Kidney (tissue), 14 donors: Measurements from ENCODE around the gene UPK1A. TPM values are rescaled to one million over a fixed set of nuclear protein-coding genes. Genes with fewer than 3 reads are reported as not detected.
"Not testable (repeated sequence)": the region's sequence is repeated elsewhere in the genome, so short reads cannot be mapped to it uniquely, and the experiment has no call there.

Experiments
- DNase-seq, 5 donors: peaks; one replicate each; pipeline ENCODE4 v3.0.0-alpha.2; 2013 to 2020
- FAIRE-seq: peaks from 2 replicates; lab custom pipeline; 2012; peaks lifted over from hg19 to GRCh38; lab: Jason Lieb, UNC
- H3K27ac ChIP-seq, 2 donors: one replicate each; pipeline ENCODE4 v1.7.0; 2013; ENCODE audit warnings: low read depth in 2 of 2, low read length in 2 of 2, inconsistent platforms in 1 of 2
- H3K27me3 ChIP-seq: one replicate; pipeline ENCODE4 v1.7.1; 2013; ENCODE audit warnings: low read length, inconsistent platforms; ENCODE audit not compliant: control insufficient read depth, insufficient read depth
- H3K36me3 ChIP-seq, 3 donors: one replicate each; pipeline versions ENCODE4 v1.7.0 to v1.7.1; 2013; ENCODE audit warnings: low read length in 3 of 3, control low read depth in 1 of 3, inconsistent platforms in 1 of 3; ENCODE audit not compliant: insufficient read depth in 3 of 3, control insufficient read depth in 2 of 3
- H3K4me1 ChIP-seq, 3 donors: one replicate each; pipeline versions ENCODE4 v1.7.0 to v1.7.1; 2013; ENCODE audit warnings: low read length in 3 of 3, inconsistent platforms in 1 of 3, low read depth in 1 of 3; ENCODE audit not compliant: control insufficient read depth in 2 of 3, insufficient read depth in 2 of 3
- H3K4me3 ChIP-seq, 3 donors: one replicate each; pipeline versions ENCODE4 v1.7.0 to v1.8.1; 2013; ENCODE audit warnings: low read length in 3 of 3, control low read depth in 1 of 3, inconsistent platforms in 1 of 3
- H3K9ac ChIP-seq, 3 donors: one replicate each; pipeline versions ENCODE4 v1.7.0 to v1.7.1; 2013; ENCODE audit warnings: low read length in 3 of 3, control low read depth in 1 of 3, inconsistent platforms in 1 of 3
- H3K9me3 ChIP-seq, 3 donors: one replicate each; pipeline versions ENCODE4 v1.7.0 to v1.7.1; 2013; ENCODE audit warnings: low read length in 3 of 3, control low read depth in 1 of 3, inconsistent platforms in 1 of 3; ENCODE audit not compliant: control insufficient read depth in 2 of 3, insufficient read depth in 1 of 3
- CTCF ChIP-seq: IDR thresholded peaks from 3 replicates; pipeline ENCODE4 v1.5.1; 2012; ENCODE audit warnings: mild to moderate bottlenecking, moderate library complexity, borderline replicate concordance; ENCODE audit not compliant: insufficient read depth; ENCODE audit errors: extremely low read depth
- intact Hi-C: fragments of 100-400 bp; cut with DNase I; formaldehyde crosslinking; loops from one replicate; pipeline ENCODE4 v1.11.1; 2022
- polyA plus RNA-seq: library from polyadenylated mRNA; stranded (reverse); fragments of 350-450 nt; fragmentation: Illumina TruSeq; extraction: RNeasy Lipid Tissue Mini Kit (QIAGEN cat#74804); gene quantifications from one replicate; pipeline ENCODE4 v1.2.3, GENCODE V29; 2014; ENCODE audit warnings: low read depth, low replicate concordance; ENCODE audit not compliant: insufficient read depth
- total RNA-seq: library from RNA; stranded (reverse); fragmentation: NEBNext Ultra II Directional; extraction: Animal tissue kit (Norgen Biotek cat#: 25700); gene quantifications from one replicate; pipeline ENCODE4 v1.2.1, GENCODE V29; 2021
- donor health status: control.
- donor health status: control.
- donor health status: control.
- donor health status: control.
- donor health status: control.
- donor health status: DM: yes; HTN: yes; CAD: no.
- donor health status: Normal renal cell carcinoma (clear cell type).

UPK1A gene
- total and polyA plus RNA-seq, 2 donors from 2014 or later: 0.32 TPM; not detected in 1

- TF ChIP-seq CTCF: no peak
- intact Hi-C loops: no loop called here
- DNase-seq (no peak), FAIRE-seq (no peak)
- Histone ChIP-seq H3K36me3 (no peaks in the 10 kb centered on the region), H3K4me3 (peak overlapping the region in 1 of 3 donors; percentile 35), H3K4me1 (no peaks in the 10 kb centered on the region), H3K27ac (no peak overlapping the region), H3K9me3 (no peaks in the 10 kb centered on the region), H3K9ac (no peak overlapping the region), H3K27me3 (peaks cover 3% of the 10 kb centered on the region)
These were observed 6.9 kb downstream of the UPK1A start for GRCh38 chr19:35673121-35673804.

- FAIRE-seq (no peak), DNase-seq (no peak)
- H3K36me3 ChIP-seq: no peaks in the 10 kb centered on the region
- no peaks in the 10 kb centered on the region for H3K9me3 ChIP-seq
- TF ChIP-seq CTCF: no peak
- H3K9ac ChIP-seq: no peak overlapping the region
- intact Hi-C loops: no loop called here
- H3K27ac ChIP-seq: no peak overlapping the region
- H3K27me3 ChIP-seq: peaks cover 3% of the 10 kb centered on the region
- no peaks in the 10 kb centered on the region for H3K4me1 ChIP-seq
- no peak overlapping the region for H3K4me3 ChIP-seq
These were observed 9.3 kb downstream of the UPK1A start for GRCh38 chr19:35675589-35676140.

- Histone ChIP-seq H3K4me3 (no peak overlapping the region), H3K27me3 (no peaks in the 10 kb centered on the region), H3K27ac (no peak overlapping the region), H3K36me3 (no peaks in the 10 kb centered on the region), H3K9ac (no peak overlapping the region), H3K4me1 (no peaks in the 10 kb centered on the region), H3K9me3 (no peaks in the 10 kb centered on the region)
- TF ChIP-seq CTCF: no peak
- intact Hi-C loops: no loop called here
- FAIRE-seq (no peak), DNase-seq (peak in 2 of 5 donors; percentile 14 to 33)
These were observed 23.5 kb downstream of the UPK1A start for GRCh38 chr19:35689836-35690235.

GRCh38 chr19:35691106-35691505 is 24.8 kb downstream of the UPK1A start:
- DNase-seq, intact Hi-C loops, H3K27ac ChIP-seq, H3K36me3 ChIP-seq, H3K9ac ChIP-seq, H3K9me3 ChIP-seq, H3K27me3 ChIP-seq, FAIRE-seq, H3K4me3 ChIP-seq, H3K4me1 ChIP-seq: not testable (repeated sequence)
